PC-9 (cell line): Measurements from ENCODE around the gene ZNF808.

Source experiments
- CTCF ChIP-seq: fragments of 200-600 bp; sonication (generic); conservative IDR thresholded peaks from 2 replicates; pipeline ENCODE4 v1.6.1; 2017; ENCODE audit warnings: mixed run types, antibody characterized with exemption, mild to moderate bottlenecking, moderate library complexity
- EZH2 ChIP-seq: fragments of 200-600 bp; sonication (generic); IDR thresholded peaks from 2 replicates; pipeline ENCODE4 v1.8.0; 2017; ENCODE audit warnings: antibody characterized with exemption, low read depth

GRCh38 chr19:52518646-52519045, 8.8 kb upstream of the ZNF808 start:
- TF ChIP-seq EZH2 (no peak), CTCF (no peak)
